ENCODE measurements around the gene HOXB8. TPM values are rescaled to one million over a fixed set of nuclear protein-coding genes. Genes with fewer than 3 reads are reported as not detected.
A peak's percentile ranks its signal among the peaks of the same experiment; 100 is the strongest.

The HOXB8 gene
- total RNA-seq, 2 experiments from 2014 or later = not detected

DNA sequence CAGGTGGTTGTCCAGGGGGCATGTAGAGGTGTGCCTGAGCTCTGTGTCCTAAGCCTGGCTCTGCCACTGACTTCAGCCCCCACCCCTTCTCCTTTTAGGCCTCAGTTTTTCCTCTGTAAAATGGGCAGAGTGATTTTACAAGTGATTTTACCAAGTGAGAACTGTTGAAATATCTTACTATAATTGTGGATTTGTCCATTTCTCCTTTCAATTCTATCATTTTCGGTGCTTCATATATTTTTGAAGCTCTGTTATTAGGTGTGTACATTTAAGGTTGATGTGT is 32.8 kb upstream of the HOXB8 start:
- POLR2A ChIA-PET = interaction anchor here (0.6 kb wide), 1 partner anchor 47 kb away, joined by 5 read pairs; no protein-coding TSS in a partner anchor
- ATAC-seq (no peak), DNase-seq (no peak)
- H3K9me3 Mint-ChIP-seq = no peaks in the 10 kb centered on the region
- H3K4me1 Mint-ChIP-seq (ENCODE audit: low read depth) = peaks cover 17% of the 10 kb centered on the region
- H3K4me3 Mint-ChIP-seq = peak overlapping the region; percentile 67
- no peak overlapping the region for H3K27ac Mint-ChIP-seq
- H3K36me3 Mint-ChIP-seq (ENCODE audit: low read depth) = no peaks in the 10 kb centered on the region
- peaks cover 51% of the 10 kb centered on the region for H3K27me3 Mint-ChIP-seq
- intact Hi-C loops (cut with micrococcal nuclease) = no loop called here
- CTCF ChIA-PET = interaction anchor here (0.6 to 4.5 kb wide), 7 partner anchors 10 to 31 kb away, joined by 3 to 30 read pairs (median 4); no protein-coding TSS in a partner anchor
- TF ChIP-seq, protein P1, sequence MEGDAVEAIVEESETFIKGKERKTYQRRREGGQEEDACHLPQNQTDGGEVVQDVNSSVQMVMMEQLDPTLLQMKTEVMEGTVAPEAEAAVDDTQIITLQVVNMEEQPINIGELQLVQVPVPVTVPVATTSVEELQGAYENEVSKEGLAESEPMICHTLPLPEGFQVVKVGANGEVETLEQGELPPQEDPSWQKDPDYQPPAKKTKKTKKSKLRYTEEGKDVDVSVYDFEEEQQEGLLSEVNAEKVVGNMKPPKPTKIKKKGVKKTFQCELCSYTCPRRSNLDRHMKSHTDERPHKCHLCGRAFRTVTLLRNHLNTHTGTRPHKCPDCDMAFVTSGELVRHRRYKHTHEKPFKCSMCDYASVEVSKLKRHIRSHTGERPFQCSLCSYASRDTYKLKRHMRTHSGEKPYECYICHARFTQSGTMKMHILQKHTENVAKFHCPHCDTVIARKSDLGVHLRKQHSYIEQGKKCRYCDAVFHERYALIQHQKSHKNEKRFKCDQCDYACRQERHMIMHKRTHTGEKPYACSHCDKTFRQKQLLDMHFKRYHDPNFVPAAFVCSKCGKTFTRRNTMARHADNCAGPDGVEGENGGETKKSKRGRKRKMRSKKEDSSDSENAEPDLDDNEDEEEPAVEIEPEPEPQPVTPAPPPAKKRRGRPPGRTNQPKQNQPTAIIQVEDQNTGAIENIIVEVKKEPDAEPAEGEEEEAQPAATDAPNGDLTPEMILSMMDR (IDR thresholded peaks at IDR 0.05) = no peak

DNA sequence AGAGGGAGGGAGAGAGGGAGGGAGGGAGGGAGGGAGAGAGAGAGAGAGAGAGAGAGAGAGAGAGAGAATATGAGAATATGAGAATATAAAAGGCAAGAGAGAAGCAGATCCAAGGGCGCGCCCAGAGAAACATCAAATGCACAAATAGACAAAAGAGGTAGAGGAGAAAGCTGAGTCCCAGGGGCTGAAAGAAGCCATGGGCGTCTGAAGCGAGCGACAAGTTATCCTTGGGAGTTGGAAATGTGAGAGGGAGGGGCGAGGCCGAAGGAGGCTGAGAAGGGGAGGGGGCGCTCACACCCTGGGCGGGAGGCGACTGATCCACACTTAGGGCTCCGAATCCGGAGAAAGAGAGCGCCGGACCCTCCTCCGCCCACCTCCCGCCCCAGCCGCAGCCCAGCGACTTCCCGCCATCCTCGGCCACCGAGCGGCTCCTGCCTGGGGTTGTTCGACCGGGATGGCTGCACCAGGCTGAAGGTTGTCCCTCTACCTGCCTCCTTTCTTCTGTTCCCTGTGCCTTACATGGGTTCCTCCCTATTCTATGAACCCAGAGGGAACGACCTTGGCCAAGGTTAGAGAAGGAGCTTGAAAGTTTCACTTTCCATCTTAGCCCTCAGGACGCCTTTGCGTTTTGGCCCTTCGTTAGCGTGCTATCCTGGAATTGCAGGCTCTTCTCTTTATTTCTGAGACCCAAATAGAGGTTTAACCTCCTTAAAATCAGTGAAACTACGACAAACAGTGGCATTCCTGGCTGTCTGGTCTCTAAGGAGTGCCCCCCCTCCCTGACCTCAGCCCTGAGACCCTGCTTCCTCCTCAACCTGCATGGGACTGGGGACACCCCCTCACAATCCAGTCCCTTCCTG is 32.2 kb upstream of the HOXB8 start:
- POLR2A ChIA-PET = interaction anchor here (0.6 kb wide), 1 partner anchor 46 kb away, joined by 5 read pairs; no protein-coding TSS in a partner anchor
- TF ChIP-seq, protein P1 (IDR thresholded peaks at IDR 0.05) = no peak
- Mint-ChIP-seq H3K36me3 (ENCODE audit: low read depth) (no peaks in the 10 kb centered on the region), H3K9me3 (no peaks in the 10 kb centered on the region), H3K4me3 (peak overlapping the region; percentile 67), H3K27me3 (peaks cover 57% of the 10 kb centered on the region), H3K27ac (no peak overlapping the region), H3K4me1 (ENCODE audit: low read depth) (peaks cover 17% of the 10 kb centered on the region)
- CTCF ChIA-PET = interaction anchor here (0.6 to 4.5 kb wide), 5 partner anchors 11 to 31 kb away, joined by 3 to 30 read pairs (median 4); no protein-coding TSS in a partner anchor
- intact Hi-C loops (cut with micrococcal nuclease) = no loop called here
- no peak for DNase-seq
- ATAC-seq = peak; percentile 18

DNA sequence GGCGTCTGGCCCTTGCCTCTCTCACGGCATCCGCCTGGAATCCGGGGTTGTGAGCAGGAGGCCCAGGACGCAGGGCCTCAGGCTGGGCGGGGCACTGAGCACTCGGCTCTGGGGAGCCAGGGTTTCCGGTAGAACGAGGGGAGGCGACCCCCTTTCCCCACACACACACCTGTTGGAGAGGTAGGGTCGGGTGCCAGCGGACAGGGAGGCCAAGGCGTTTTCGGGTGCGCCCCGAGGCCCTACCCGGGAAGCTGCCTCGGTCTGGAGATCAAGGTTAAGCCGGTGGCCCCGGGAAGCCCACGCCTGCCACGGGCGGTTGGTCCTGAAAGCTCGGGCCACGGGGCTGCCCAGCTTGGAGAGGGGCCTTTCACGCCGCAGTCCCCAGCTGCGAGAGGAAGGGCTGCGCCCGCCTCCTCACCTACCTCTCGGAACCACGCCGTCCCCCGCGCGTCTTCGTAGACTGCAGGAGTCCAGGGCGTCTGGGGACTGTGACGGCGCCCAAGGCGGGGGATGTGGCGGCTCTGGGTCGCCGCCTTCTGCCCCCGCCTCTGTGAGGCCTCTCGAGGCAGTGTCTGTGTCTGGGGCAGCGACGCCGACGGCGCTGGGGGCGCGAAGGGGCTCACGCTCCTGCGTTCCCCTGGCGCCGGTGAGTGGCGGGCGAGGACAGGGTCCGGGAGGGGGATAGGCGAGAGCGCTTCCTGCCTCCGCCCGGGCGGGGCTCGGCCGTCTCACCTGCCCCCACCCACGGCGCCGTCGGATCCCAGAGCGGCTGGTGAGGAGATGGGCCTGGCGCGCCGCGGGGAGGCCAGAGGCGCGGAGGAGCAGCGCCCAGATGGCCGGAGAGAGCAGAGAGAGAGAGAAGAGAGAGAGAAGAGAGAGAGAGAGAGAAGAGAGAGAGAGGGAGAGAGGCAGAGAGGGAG is 31.4 kb upstream of the HOXB8 start:
- intact Hi-C loops (cut with micrococcal nuclease) = no loop called here

GRCh38 chr17:48645639-48646182 is 30.6 kb upstream of the HOXB8 start:
- peaks cover 72% of the 10 kb centered on the region for H3K27me3 Mint-ChIP-seq
- CTCF ChIA-PET = interaction anchor here (1.1 to 2.0 kb wide), 2 partner anchors 9 to 10 kb away, joined by 3 to 8 read pairs; no protein-coding TSS in a partner anchor
- TF ChIP-seq, protein P1 (IDR thresholded peaks at IDR 0.05) = no peak
- no peaks in the 10 kb centered on the region for H3K36me3 Mint-ChIP-seq (ENCODE audit: low read depth)
- intact Hi-C loops (cut with micrococcal nuclease) = no loop called here
- POLR2A ChIA-PET = interaction anchor here (0.6 kb wide), 1 partner anchor 11 kb away, joined by 3 read pairs; no protein-coding TSS in a partner anchor
- H3K9me3 Mint-ChIP-seq = no peaks in the 10 kb centered on the region
- H3K27ac Mint-ChIP-seq = no peak overlapping the region
- DNase-seq (no peak), ATAC-seq (no peak)
- peak overlapping the region; percentile 67 for H3K4me3 Mint-ChIP-seq
- H3K4me1 Mint-ChIP-seq (ENCODE audit: low read depth) = peaks cover 16% of the 10 kb centered on the region

More for the DNA sequence above, 31.4 kb upstream of the HOXB8 start:
- DNase-seq = peak; percentile 44
- TF ChIP-seq, protein P1 (IDR thresholded peaks at IDR 0.05) = no peak
- Mint-ChIP-seq H3K27ac (no peak overlapping the region), H3K36me3 (ENCODE audit: low read depth) (no peaks in the 10 kb centered on the region), H3K9me3 (no peaks in the 10 kb centered on the region), H3K4me1 (ENCODE audit: low read depth) (peaks cover 16% of the 10 kb centered on the region), H3K27me3 (peaks cover 66% of the 10 kb centered on the region), H3K4me3 (peak overlapping the region; percentile 67)
- CTCF ChIA-PET = interaction anchor here (1.1 kb wide), 1 partner anchor 9 kb away, joined by 3 read pairs; no protein-coding TSS in a partner anchor
- ATAC-seq = peak; percentile 74
- POLR2A ChIA-PET = interaction anchor here (0.6 kb wide), 2 partner anchors 12 to 338 kb away, joined by 3 read pairs; no protein-coding TSS in a partner anchor
